Vagina (tissue), 2 donors: ENCODE measurements around the gene TMEM203.

Source experiments
- POLR2A ChIP-seq, 2 donors: fragments of 450-650 bp; IDR thresholded peaks; one replicate each; pipeline ENCODE4 v1.6.1; 2017; ENCODE audit warnings: antibody characterized with exemption in 2 of 2, mild to moderate bottlenecking in 2 of 2, moderate library complexity in 2 of 2
- POLR2AphosphoS5 ChIP-seq, 2 donors: sonication (generic); formaldehyde crosslinking; IDR thresholded peaks; one replicate each; pipeline ENCODE4 v1.9.0; 2017; ENCODE audit warnings: antibody characterized with exemption in 2 of 2, mild to moderate bottlenecking in 2 of 2, low read depth in 1 of 2; ENCODE audit not compliant: insufficient read depth in 1 of 2
- TF ChIP-seq, protein P1 (sequence below), 3 experiments: fragments of 450-650 bp in 2 of 3; fragments of 200-600 bp in 1 of 3; sonication (generic) in 1 of 3; IDR thresholded peaks; one replicate each; pipeline ENCODE4 v1.5.1; 2017 to 2019; ENCODE audit warnings: antibody characterized with exemption in 3 of 3, mild to moderate bottlenecking in 2 of 3, moderate library complexity in 2 of 3

DNA sequence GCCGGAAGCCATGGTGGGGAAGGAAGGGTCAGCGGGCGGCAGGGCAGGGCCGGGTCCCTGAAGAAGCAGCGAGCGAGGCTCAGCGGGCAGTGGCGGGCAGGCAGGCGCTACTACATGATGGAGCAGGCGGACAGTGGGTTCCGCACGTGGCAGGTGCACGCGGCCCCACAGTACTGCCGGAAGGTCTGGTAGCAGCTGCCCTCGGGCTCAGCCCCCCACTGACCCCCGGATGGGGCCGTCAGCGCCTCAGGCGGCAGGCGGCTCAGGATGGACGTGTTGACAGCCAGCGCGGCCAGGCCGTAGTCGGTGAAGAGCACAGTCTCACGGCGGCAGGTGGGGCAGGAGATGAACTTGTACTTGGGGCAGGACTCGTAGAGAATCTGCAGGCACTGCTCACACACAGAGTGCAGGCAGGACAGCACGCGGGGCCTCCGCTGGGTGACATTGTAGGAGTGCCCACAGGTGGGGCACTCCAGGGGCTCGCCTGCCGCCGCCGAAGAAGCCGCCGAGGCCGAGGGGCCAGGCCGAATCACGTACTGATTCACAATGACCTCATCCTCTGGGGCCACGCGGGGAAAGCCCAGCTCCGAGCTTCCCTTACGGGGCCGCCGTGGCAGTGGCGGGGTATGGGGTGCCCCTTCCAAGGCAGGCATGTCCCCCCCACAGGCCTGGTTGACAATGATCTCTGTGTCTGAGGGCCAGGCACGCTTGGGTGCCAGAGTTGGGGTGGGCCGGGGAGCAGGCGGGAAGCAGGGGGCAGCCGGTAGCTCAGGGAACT is 15.1 kb upstream of the TMEM203 start:
- TF ChIP-seq, protein P1, sequence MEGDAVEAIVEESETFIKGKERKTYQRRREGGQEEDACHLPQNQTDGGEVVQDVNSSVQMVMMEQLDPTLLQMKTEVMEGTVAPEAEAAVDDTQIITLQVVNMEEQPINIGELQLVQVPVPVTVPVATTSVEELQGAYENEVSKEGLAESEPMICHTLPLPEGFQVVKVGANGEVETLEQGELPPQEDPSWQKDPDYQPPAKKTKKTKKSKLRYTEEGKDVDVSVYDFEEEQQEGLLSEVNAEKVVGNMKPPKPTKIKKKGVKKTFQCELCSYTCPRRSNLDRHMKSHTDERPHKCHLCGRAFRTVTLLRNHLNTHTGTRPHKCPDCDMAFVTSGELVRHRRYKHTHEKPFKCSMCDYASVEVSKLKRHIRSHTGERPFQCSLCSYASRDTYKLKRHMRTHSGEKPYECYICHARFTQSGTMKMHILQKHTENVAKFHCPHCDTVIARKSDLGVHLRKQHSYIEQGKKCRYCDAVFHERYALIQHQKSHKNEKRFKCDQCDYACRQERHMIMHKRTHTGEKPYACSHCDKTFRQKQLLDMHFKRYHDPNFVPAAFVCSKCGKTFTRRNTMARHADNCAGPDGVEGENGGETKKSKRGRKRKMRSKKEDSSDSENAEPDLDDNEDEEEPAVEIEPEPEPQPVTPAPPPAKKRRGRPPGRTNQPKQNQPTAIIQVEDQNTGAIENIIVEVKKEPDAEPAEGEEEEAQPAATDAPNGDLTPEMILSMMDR (IDR thresholded peaks at IDR 0.05) = no peak
- TF ChIP-seq POLR2A (IDR thresholded peaks at IDR 0.05) (no peak), POLR2AphosphoS5 (IDR thresholded peaks at IDR 0.05; ENCODE audit: insufficient read depth in 1 of 2, low read depth in 1 of 2) (no peak)
